HepG2 (cell line): Measurements from ENCODE around the gene UBB. TPM values are rescaled to one million over a fixed set of nuclear protein-coding genes. Genes with fewer than 3 reads are reported as not detected.

Source experiments
- HMG20B ChIP-seq: conservative IDR thresholded peaks from 2 replicates; pipeline ENCODE4 v1.6.1; 2016; ENCODE audit warnings: missing genetic modification reagents, missing compliant biosample characterization
- IKZF1 ChIP-seq: fragments of 450-650 bp; IDR thresholded peaks from 2 replicates; pipeline ENCODE4 v1.7.1; 2016
- ISX ChIP-seq: sonication (generic); formaldehyde crosslinking; conservative IDR thresholded peaks from 2 replicates; pipeline ENCODE4 v1.5.0; 2020; ENCODE audit warnings: missing genetic modification reagents
- NONO ChIP-seq, 2 experiments: fragments of 450-650 bp in 1 of 2; sonication (generic) in 1 of 2; formaldehyde crosslinking in 1 of 2; IDR thresholded peaks in 1 of 2; conservative IDR thresholded peaks in 1 of 2; 2 replicates each; pipeline versions ENCODE4 v1.6.1 to v1.8.0; 2017 to 2022; ENCODE audit warnings: mild to moderate bottlenecking in 1 of 2, missing genetic modification reagents in 1 of 2, moderate library complexity in 1 of 2
- PCBP2 ChIP-seq: fragments of 200-400 bp; formaldehyde crosslinking; optimal IDR thresholded peaks from 2 replicates; pipeline ENCODE3; 2018; ENCODE audit warnings: low read length, low read depth; ENCODE audit not compliant: poor library complexity, severe bottlenecking
- PHB2 ChIP-seq: fragments of 450-650 bp; IDR thresholded peaks from 2 replicates; pipeline ENCODE4 v1.6.1; 2018; ENCODE audit not compliant: partially characterized antibody
- PHF20 ChIP-seq: sonication (generic); formaldehyde crosslinking; IDR thresholded peaks from 2 replicates; pipeline ENCODE4 v1.5.0; 2020; ENCODE audit warnings: mild to moderate bottlenecking, missing genetic modification reagents
- RFX3 ChIP-seq: IDR thresholded peaks from 2 replicates; pipeline ENCODE4 v1.6.1; 2016; ENCODE audit warnings: missing biosample characterization, missing genetic modification reagents
- SP5 ChIP-seq: IDR thresholded peaks from 2 replicates; pipeline ENCODE4 v1.6.1; 2016; ENCODE audit warnings: low read depth, borderline replicate concordance
- ZNF121 ChIP-seq: sonication (generic); formaldehyde crosslinking; IDR thresholded peaks from 2 replicates; pipeline ENCODE4 v1.5.0; 2020; ENCODE audit warnings: mild to moderate bottlenecking, missing genetic modification reagents
- ZNF343 ChIP-seq: sonication (generic); formaldehyde crosslinking; IDR thresholded peaks from 2 replicates; pipeline ENCODE4 v1.4.0; 2020; ENCODE audit warnings: mild to moderate bottlenecking, missing genetic modification reagents
- ZNF7 ChIP-seq: IDR thresholded peaks from 2 replicates; pipeline ENCODE4 v1.6.1; 2016; ENCODE audit warnings: missing biosample characterization, missing genetic modification reagents
- ZNF841 ChIP-seq: sonication (generic); formaldehyde crosslinking; IDR thresholded peaks from 2 replicates; pipeline ENCODE4 v1.8.1; 2023; ENCODE audit warnings: missing genetic modification reagents, borderline replicate concordance
- polyA plus RNA-seq, 8 experiments: library from polyadenylated mRNA; depleted of rRNA in 3 of 8; stranded (reverse) in 7 of 8; unstranded in 1 of 8; fragments of >200 nt; fragmentation: Illumina TruSeq in 4 of 8; extraction: Trizol in 4 of 8; gene quantifications; 2 replicates each; pipeline versions ENCODE4 v1.2.1 to v1.2.3, GENCODE V29; 2011 to 2016; ENCODE audit warnings: low read depth in 4 of 8, missing spikeins in 1 of 8, mixed read lengths in 1 of 8; ENCODE audit not compliant: insufficient read depth in 1 of 8
- total RNA-seq, 5 experiments: library from RNA; depleted of rRNA; stranded (reverse); fragments of >200 nt; fragmentation: Illumina TruSeq; extraction: Trizol; gene quantifications; 2 replicates each; pipeline ENCODE4 v1.2.3, GENCODE V29; 2016; ENCODE audit warnings: low read depth in 1 of 5
- TF ChIP-seq, protein P1 (sequence below): sonication (generic); formaldehyde crosslinking; IDR thresholded peaks from 2 replicates; pipeline ENCODE4 v1.5.0; 2020; ENCODE audit warnings: missing genetic modification reagents
- TF ChIP-seq, protein P2 (sequence below): sonication (generic); formaldehyde crosslinking; IDR thresholded peaks from 2 replicates; pipeline ENCODE4 v1.5.0; 2020; ENCODE audit warnings: mild to moderate bottlenecking, missing genetic modification reagents
- TF ChIP-seq, protein P3 (sequence below): sonication (generic); formaldehyde crosslinking; IDR thresholded peaks from 2 replicates; pipeline ENCODE4 v1.4.0; 2020; ENCODE audit warnings: mild to moderate bottlenecking, missing genetic modification reagents
- TF ChIP-seq, protein P4 (sequence below): sonication (generic); formaldehyde crosslinking; IDR thresholded peaks from 2 replicates; pipeline ENCODE4 v1.8.1; 2023; ENCODE audit warnings: mild to moderate bottlenecking, missing genetic modification reagents, borderline replicate concordance
- TF ChIP-seq, protein P5 (sequence below): sonication (generic); formaldehyde crosslinking; IDR thresholded peaks from 2 replicates; pipeline ENCODE4 v1.4.0; 2020; ENCODE audit warnings: mild to moderate bottlenecking, missing genetic modification reagents
- TF ChIP-seq, protein P6 (sequence below): IDR thresholded peaks from 2 replicates; pipeline ENCODE4 v1.6.1; 2016; ENCODE audit warnings: mild to moderate bottlenecking, missing biosample characterization, missing genetic modification reagents
- TF ChIP-seq, protein P7 (sequence below): sonication (generic); formaldehyde crosslinking; IDR thresholded peaks from 2 replicates; pipeline ENCODE4 v1.5.1; 2020; ENCODE audit warnings: missing genetic modification reagents, mild to moderate bottlenecking, borderline replicate concordance

The UBB gene
- total and polyA plus RNA-seq, 2 of the 13 experiments (the other 11 are each of a cell fraction or from before 2014, with no cell fraction given): 1,130 to 2,066 TPM

DNA sequence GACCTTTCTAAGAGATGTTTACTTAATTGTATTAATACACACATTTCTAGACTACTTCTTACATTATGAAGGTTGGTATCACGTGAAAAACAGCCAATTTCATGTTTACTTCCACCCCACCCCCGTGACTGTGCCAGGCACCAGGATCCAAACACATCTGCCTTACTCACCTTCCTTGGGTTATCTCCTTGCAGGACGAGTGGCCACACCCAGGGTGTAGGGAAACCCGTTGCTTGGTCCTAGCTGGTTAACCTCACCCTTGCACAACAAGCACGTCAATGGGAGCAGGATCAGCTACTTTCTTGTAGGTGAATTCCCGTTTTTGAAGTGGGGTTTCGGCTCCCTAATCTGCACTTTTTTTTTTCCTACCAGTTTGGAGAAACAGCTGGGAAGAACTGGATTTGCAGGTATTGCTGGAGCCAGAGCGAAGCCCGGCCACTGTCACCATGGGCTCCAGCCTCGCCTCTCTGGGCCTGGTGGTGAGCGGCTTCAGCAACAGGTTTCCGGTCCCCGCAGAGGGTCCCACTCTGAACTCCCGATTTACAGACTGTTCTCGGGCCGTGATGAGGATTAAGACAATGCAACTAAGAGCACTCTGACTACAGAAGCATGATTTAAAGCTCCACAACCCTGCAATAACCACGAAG is 2.1 kb upstream of the UBB start (continued):
- no peak for TF ChIP-seq SP5 (CRISPR knock-in tag)
- TF ChIP-seq, protein P1, sequence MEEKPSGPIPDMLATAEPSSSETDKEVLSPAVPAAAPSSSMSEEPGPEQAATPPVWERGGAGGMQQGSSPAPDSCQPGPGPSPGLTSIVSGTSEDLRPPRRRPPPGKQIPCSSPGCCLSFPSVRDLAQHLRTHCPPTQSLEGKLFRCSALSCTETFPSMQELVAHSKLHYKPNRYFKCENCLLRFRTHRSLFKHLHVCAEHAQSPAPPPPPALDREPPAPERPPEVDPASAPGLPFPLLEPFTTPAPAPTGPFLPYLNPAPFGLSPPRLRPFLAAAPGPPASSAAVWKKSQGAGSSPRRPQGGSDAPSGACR: no peak
- TF ChIP-seq, protein P2, sequence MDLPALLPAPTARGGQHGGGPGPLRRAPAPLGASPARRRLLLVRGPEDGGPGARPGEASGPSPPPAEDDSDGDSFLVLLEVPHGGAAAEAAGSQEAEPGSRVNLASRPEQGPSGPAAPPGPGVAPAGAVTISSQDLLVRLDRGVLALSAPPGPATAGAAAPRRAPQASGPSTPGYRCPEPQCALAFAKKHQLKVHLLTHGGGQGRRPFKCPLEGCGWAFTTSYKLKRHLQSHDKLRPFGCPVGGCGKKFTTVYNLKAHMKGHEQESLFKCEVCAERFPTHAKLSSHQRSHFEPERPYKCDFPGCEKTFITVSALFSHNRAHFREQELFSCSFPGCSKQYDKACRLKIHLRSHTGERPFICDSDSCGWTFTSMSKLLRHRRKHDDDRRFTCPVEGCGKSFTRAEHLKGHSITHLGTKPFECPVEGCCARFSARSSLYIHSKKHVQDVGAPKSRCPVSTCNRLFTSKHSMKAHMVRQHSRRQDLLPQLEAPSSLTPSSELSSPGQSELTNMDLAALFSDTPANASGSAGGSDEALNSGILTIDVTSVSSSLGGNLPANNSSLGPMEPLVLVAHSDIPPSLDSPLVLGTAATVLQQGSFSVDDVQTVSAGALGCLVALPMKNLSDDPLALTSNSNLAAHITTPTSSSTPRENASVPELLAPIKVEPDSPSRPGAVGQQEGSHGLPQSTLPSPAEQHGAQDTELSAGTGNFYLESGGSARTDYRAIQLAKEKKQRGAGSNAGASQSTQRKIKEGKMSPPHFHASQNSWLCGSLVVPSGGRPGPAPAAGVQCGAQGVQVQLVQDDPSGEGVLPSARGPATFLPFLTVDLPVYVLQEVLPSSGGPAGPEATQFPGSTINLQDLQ (CRISPR knock-in tag): no peak
- TF ChIP-seq, protein P3, sequence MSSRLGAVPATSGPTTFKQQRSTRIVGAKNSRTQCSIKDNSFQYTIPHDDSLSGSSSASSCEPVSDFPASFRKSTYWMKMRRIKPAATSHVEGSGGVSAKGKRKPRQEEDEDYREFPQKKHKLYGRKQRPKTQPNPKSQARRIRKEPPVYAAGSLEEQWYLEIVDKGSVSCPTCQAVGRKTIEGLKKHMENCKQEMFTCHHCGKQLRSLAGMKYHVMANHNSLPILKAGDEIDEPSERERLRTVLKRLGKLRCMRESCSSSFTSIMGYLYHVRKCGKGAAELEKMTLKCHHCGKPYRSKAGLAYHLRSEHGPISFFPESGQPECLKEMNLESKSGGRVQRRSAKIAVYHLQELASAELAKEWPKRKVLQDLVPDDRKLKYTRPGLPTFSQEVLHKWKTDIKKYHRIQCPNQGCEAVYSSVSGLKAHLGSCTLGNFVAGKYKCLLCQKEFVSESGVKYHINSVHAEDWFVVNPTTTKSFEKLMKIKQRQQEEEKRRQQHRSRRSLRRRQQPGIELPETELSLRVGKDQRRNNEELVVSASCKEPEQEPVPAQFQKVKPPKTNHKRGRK (CRISPR knock-in tag): no peak
- no peak for TF ChIP-seq PCBP2
- no peak for TF ChIP-seq ZNF841 (CRISPR knock-in tag)
- no peak for TF ChIP-seq ZNF7 (CRISPR knock-in tag)
- no peak for TF ChIP-seq ISX
- TF ChIP-seq, protein P4, sequence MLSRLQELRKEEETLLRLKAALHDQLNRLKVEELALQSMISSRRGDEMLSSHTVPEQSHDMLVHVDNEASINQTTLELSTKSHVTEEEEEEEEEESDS (CRISPR knock-in tag): no peak
- TF ChIP-seq PHF20 (CRISPR knock-in tag): no peak
- TF ChIP-seq, protein P5, sequence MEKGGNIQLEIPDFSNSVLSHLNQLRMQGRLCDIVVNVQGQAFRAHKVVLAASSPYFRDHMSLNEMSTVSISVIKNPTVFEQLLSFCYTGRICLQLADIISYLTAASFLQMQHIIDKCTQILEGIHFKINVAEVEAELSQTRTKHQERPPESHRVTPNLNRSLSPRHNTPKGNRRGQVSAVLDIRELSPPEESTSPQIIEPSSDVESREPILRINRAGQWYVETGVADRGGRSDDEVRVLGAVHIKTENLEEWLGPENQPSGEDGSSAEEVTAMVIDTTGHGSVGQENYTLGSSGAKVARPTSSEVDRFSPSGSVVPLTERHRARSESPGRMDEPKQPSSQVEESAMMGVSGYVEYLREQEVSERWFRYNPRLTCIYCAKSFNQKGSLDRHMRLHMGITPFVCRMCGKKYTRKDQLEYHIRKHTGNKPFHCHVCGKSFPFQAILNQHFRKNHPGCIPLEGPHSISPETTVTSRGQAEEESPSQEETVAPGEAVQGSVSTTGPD (CRISPR knock-in tag): no peak
- TF ChIP-seq, protein P6, sequence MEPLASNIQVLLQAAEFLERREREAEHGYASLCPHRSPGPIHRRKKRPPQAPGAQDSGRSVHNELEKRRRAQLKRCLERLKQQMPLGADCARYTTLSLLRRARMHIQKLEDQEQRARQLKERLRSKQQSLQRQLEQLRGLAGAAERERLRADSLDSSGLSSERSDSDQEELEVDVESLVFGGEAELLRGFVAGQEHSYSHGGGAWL (CRISPR knock-in tag): 0 out of 2 replicates have a peak, but pooled peaks have one; percentile 47
- TF ChIP-seq ZNF121 (CRISPR knock-in tag): no peak
- no peak for TF ChIP-seq IKZF1
- no peak for TF ChIP-seq HMG20B
- TF ChIP-seq PHB2: no peak
- no peak for TF ChIP-seq RFX3
- TF ChIP-seq, protein P7, sequence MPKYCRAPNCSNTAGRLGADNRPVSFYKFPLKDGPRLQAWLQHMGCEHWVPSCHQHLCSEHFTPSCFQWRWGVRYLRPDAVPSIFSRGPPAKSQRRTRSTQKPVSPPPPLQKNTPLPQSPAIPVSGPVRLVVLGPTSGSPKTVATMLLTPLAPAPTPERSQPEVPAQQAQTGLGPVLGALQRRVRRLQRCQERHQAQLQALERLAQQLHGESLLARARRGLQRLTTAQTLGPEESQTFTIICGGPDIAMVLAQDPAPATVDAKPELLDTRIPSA (CRISPR knock-in tag): no peak
- no peak for TF ChIP-seq ZNF343 (CRISPR knock-in tag)
- TF ChIP-seq NONO (IDR thresholded peaks at IDR 0.05): no peak
- TF ChIP-seq NONO (CRISPR knock-in tag; conservative IDR thresholded peaks at IDR 0.05): no peak
